ENCODE measurements around the gene NPIPA3.
"Not testable (repeated sequence)": the region's sequence is repeated elsewhere in the genome, so short reads cannot be mapped to it uniquely, and the experiment has no call there.

The NPIPA3 gene

GRCh38 chr16:14703156-14704011 lies at the start of gene NPIPA3:
NPIPA3 (plus strand) TSS chr16:14703411; CDS start chr16:14708944, 5,533 bp downstream.
- not testable (repeated sequence) for H3K27me3 ChIP-seq (replicated peaks; ENCODE audit: control insufficient read depth, insufficient read depth, low read length); DNase-seq (ENCODE audit: extremely low read depth, insufficient read length); H3K4me3 ChIP-seq (replicated peaks; ENCODE audit: low read depth, low read length); H3K36me3 ChIP-seq (ENCODE audit: control insufficient read depth, insufficient read depth, low read length)

DNA sequence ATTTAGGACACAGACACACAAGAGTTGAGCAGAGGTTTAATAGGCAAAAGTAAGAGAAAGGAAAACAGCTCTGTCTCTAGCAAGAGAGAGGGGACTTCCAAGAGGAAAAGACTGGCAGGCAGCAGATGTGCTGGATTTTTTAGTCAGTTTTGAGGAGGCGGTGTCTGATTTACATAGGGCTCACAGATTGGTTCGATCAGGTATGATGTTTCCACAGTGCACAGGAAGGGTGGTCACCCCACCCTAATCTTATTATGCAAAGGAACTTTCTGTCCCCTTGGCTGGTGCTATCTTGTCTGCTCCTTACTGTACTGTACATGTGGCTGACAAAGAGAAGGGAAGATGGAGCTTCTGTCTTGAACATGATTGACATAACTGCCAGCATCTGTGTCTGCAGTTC lies 45.1 kb upstream of the NPIPA3 start:
- peaks cover 13% of the 10 kb centered on the region for H3K36me3 ChIP-seq (ENCODE audit: control insufficient read depth, insufficient read depth, low read length)
- no peak overlapping the region for H3K4me3 ChIP-seq (replicated peaks; ENCODE audit: low read depth, low read length)
- H3K27me3 ChIP-seq (replicated peaks; ENCODE audit: control insufficient read depth, insufficient read depth, low read length), result no peaks in the 10 kb centered on the region
- no peak for DNase-seq (ENCODE audit: extremely low read depth, insufficient read length)
- TF ChIP-seq, protein P1, sequence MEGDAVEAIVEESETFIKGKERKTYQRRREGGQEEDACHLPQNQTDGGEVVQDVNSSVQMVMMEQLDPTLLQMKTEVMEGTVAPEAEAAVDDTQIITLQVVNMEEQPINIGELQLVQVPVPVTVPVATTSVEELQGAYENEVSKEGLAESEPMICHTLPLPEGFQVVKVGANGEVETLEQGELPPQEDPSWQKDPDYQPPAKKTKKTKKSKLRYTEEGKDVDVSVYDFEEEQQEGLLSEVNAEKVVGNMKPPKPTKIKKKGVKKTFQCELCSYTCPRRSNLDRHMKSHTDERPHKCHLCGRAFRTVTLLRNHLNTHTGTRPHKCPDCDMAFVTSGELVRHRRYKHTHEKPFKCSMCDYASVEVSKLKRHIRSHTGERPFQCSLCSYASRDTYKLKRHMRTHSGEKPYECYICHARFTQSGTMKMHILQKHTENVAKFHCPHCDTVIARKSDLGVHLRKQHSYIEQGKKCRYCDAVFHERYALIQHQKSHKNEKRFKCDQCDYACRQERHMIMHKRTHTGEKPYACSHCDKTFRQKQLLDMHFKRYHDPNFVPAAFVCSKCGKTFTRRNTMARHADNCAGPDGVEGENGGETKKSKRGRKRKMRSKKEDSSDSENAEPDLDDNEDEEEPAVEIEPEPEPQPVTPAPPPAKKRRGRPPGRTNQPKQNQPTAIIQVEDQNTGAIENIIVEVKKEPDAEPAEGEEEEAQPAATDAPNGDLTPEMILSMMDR (IDR thresholded peaks at IDR 0.05; ENCODE audit: insufficient read depth, low read length, poor library complexity, severe bottlenecking), result no peak

- DNase-seq (ENCODE audit: extremely low read depth, insufficient read length), result no peak
- TF ChIP-seq, protein P1 (IDR thresholded peaks at IDR 0.05; ENCODE audit: insufficient read depth, low read length, poor library complexity, severe bottlenecking), result no peak
- peaks cover 18% of the 10 kb centered on the region for H3K36me3 ChIP-seq (ENCODE audit: control insufficient read depth, insufficient read depth, low read length)
- no peaks in the 10 kb centered on the region for H3K27me3 ChIP-seq (replicated peaks; ENCODE audit: control insufficient read depth, insufficient read depth, low read length)
- no peak overlapping the region for H3K4me3 ChIP-seq (replicated peaks; ENCODE audit: low read depth, low read length)
Measured at GRCh38 chr16:14667347-14668266, 35.6 kb upstream of the NPIPA3 start.

DNA sequence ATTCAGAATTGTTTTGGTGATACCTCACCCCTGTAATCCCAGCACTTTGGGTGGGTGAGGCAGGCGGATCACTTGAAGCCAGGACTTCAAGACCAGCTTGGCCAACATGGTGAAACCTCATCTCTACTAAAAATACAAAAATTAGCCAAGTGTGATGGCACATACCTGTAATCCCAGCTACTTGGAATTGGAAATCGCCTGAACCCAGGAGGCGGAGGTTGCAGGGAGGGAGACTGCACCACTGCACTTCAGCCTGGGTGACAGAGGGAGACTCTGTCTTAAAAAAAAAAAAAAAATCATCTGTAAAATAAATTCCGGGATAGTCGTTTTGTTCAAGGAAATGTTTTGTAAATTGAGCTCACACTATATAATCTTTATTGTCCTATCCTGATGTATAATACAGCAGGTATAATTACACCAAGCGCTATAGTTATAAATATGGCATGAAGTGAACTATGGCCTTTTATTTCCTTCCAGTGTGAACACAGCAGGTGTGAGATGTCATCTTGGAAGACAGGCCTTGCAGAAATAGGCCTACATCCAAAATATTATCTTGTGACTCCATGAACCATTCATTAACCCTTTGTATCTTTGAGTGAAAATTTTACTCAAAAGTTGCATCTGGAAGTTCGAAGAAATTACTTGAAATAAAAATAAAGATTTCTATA lies 34.5 kb upstream of the NPIPA3 start:
- TF ChIP-seq, protein P1 (IDR thresholded peaks at IDR 0.05; ENCODE audit: insufficient read depth, low read length, poor library complexity, severe bottlenecking), result no peak
- H3K27me3 ChIP-seq (replicated peaks; ENCODE audit: control insufficient read depth, insufficient read depth, low read length), result no peaks in the 10 kb centered on the region
- H3K36me3 ChIP-seq (ENCODE audit: control insufficient read depth, insufficient read depth, low read length), result peaks cover 18% of the 10 kb centered on the region
- DNase-seq (ENCODE audit: extremely low read depth, insufficient read length), result no peak
- H3K4me3 ChIP-seq (replicated peaks; ENCODE audit: low read depth, low read length), result no peak overlapping the region

GRCh38 chr16:14669776-14670175 lies 33.4 kb upstream of the NPIPA3 start:
- Histone ChIP-seq H3K36me3 (ENCODE audit: control insufficient read depth, insufficient read depth, low read length) (peaks cover 13% of the 10 kb centered on the region), H3K27me3 (replicated peaks; ENCODE audit: control insufficient read depth, insufficient read depth, low read length) (no peaks in the 10 kb centered on the region), H3K4me3 (replicated peaks; ENCODE audit: low read depth, low read length) (no peak overlapping the region)
- no peak for DNase-seq (ENCODE audit: extremely low read depth, insufficient read length)
- TF ChIP-seq, protein P1 (IDR thresholded peaks at IDR 0.05; ENCODE audit: insufficient read depth, low read length, poor library complexity, severe bottlenecking), result no peak
